Mucosa of rectum (tissue), 2 donors: Measurements from ENCODE around the gene TMPRSS2.

Experiments
- H3K27ac ChIP-seq, 2 donors: one replicate each; pipeline ENCODE4 v1.7.0; 2013; ENCODE audit warnings: inconsistent platforms in 2 of 2, low read depth in 2 of 2, low read length in 2 of 2
- H3K27me3 ChIP-seq, 2 donors: one replicate each; pipeline ENCODE4 v1.7.0; 2013; ENCODE audit warnings: low read length in 2 of 2; ENCODE audit not compliant: control insufficient read depth in 2 of 2, insufficient read depth in 2 of 2
- H3K36me3 ChIP-seq, 2 donors: one replicate each; pipeline ENCODE4 v1.7.0; 2013; ENCODE audit warnings: low read length in 2 of 2; ENCODE audit not compliant: control insufficient read depth in 2 of 2, insufficient read depth in 2 of 2
- H3K4me1 ChIP-seq, 2 donors: one replicate each; pipeline ENCODE4 v1.7.0; 2013; ENCODE audit warnings: low read length in 2 of 2, mild to moderate bottlenecking in 1 of 2; ENCODE audit not compliant: control insufficient read depth in 2 of 2, insufficient read depth in 2 of 2
- H3K4me3 ChIP-seq, 2 donors: one replicate each; pipeline ENCODE4 v1.7.0; 2013; ENCODE audit warnings: low read length in 2 of 2
- H3K9ac ChIP-seq, 2 donors: one replicate each; pipeline ENCODE4 v1.7.0; 2013; ENCODE audit warnings: low read length in 2 of 2, low read depth in 1 of 2, mild to moderate bottlenecking in 1 of 2
- H3K9me3 ChIP-seq, 2 donors: one replicate each; pipeline ENCODE4 v1.7.0; 2013; ENCODE audit warnings: low read length in 2 of 2; ENCODE audit not compliant: control insufficient read depth in 2 of 2
- donor health status: healthy.
- donor health status: Normal muscosa, but diverticular disease.

TMPRSS2 gene

GRCh38 chr21:41536076-41536826, 28.3 kb upstream of the TMPRSS2 start:
- Histone ChIP-seq H3K9ac (peak overlapping the region in 1 of 2 donors; percentile 13), H3K36me3 (no peaks in the 10 kb centered on the region), H3K27me3 (peaks cover 0 to 5% of the 10 kb centered on the region in 2 donors), H3K9me3 (no peaks in the 10 kb centered on the region), H3K4me1 (peaks cover 3 to 28% of the 10 kb centered on the region in 2 donors), H3K27ac (peak overlapping the region; percentile 43 to 44), H3K4me3 (no peak overlapping the region)

GRCh38 chr21:41530366-41530765, 22.4 kb upstream of the TMPRSS2 start:
- H3K4me1 ChIP-seq = peaks cover 22 to 23% of the 10 kb centered on the region in 2 donors

GRCh38 chr21:41529769-41530168, 21.8 kb upstream of the TMPRSS2 start:
- Histone ChIP-seq H3K9me3 (no peaks in the 10 kb centered on the region), H3K4me1 (peaks cover 26 to 27% of the 10 kb centered on the region in 2 donors), H3K36me3 (no peaks in the 10 kb centered on the region), H3K9ac (no peak overlapping the region), H3K27ac (no peak overlapping the region), H3K27me3 (peaks cover 0 to 2% of the 10 kb centered on the region in 2 donors), H3K4me3 (no peak overlapping the region)

More at GRCh38 chr21:41530366-41530765, 22.4 kb upstream of the TMPRSS2 start:
- H3K27me3 ChIP-seq = peaks cover 0 to 2% of the 10 kb centered on the region in 2 donors
- no peak overlapping the region for H3K9ac ChIP-seq
- H3K27ac ChIP-seq = no peak overlapping the region
- no peaks in the 10 kb centered on the region for H3K36me3 ChIP-seq
- no peak overlapping the region for H3K4me3 ChIP-seq
- H3K9me3 ChIP-seq = no peaks in the 10 kb centered on the region

GRCh38 chr21:41526478-41527087, 18.6 kb upstream of the TMPRSS2 start:
- Histone ChIP-seq H3K4me1 (peaks cover 32 to 35% of the 10 kb centered on the region in 2 donors), H3K9ac (peak overlapping the region; percentile 73 to 74), H3K4me3 (no peak overlapping the region), H3K9me3 (no peaks in the 10 kb centered on the region), H3K27ac (peak overlapping the region; percentile 95 to 99), H3K27me3 (no peaks in the 10 kb centered on the region), H3K36me3 (no peaks in the 10 kb centered on the region)

- Histone ChIP-seq H3K4me1 (peaks cover 39 to 57% of the 10 kb centered on the region in 2 donors), H3K27ac (no peak overlapping the region), H3K9me3 (no peaks in the 10 kb centered on the region), H3K36me3 (no peaks in the 10 kb centered on the region), H3K27me3 (no peaks in the 10 kb centered on the region), H3K9ac (no peak overlapping the region), H3K4me3 (no peak overlapping the region)
These were observed 15.2 kb upstream of the TMPRSS2 start for GRCh38 chr21:41523175-41523574.

- Histone ChIP-seq H3K4me1 (peaks cover 27 to 42% of the 10 kb centered on the region in 2 donors), H3K36me3 (no peaks in the 10 kb centered on the region), H3K9me3 (no peaks in the 10 kb centered on the region), H3K27ac (peak overlapping the region; percentile 79 to 83), H3K4me3 (peak overlapping the region; percentile 14 to 34), H3K27me3 (no peaks in the 10 kb centered on the region), H3K9ac (peak overlapping the region; percentile 8 to 56)
These were observed 13.6 kb upstream of the TMPRSS2 start for GRCh38 chr21:41521489-41522027.

GRCh38 chr21:41520560-41521442, 12.8 kb upstream of the TMPRSS2 start:
- Histone ChIP-seq H3K27ac (peak overlapping the region; percentile 79 to 83), H3K9me3 (no peaks in the 10 kb centered on the region), H3K4me3 (peak overlapping the region; percentile 14 to 34), H3K27me3 (no peaks in the 10 kb centered on the region), H3K36me3 (no peaks in the 10 kb centered on the region), H3K4me1 (peaks cover 22 to 38% of the 10 kb centered on the region in 2 donors), H3K9ac (peak overlapping the region in 1 of 2 donors; percentile 56)

GRCh38 chr21:41519806-41520559, 12.0 kb upstream of the TMPRSS2 start:
- Histone ChIP-seq H3K9me3 (no peaks in the 10 kb centered on the region), H3K4me3 (peak overlapping the region in 1 of 2 donors; percentile 1), H3K27me3 (no peaks in the 10 kb centered on the region), H3K4me1 (peaks cover 21 to 32% of the 10 kb centered on the region in 2 donors), H3K27ac (peak overlapping the region; percentile 79 to 83), H3K9ac (peak overlapping the region in 1 of 2 donors; percentile 47), H3K36me3 (no peaks in the 10 kb centered on the region)

- no peak overlapping the region for H3K9ac ChIP-seq
These were observed 10.8 kb upstream of the TMPRSS2 start for GRCh38 chr21:41518757-41519156.

More at GRCh38 chr21:41518757-41519156, 10.8 kb upstream of the TMPRSS2 start:
- Histone ChIP-seq H3K36me3 (no peaks in the 10 kb centered on the region), H3K9me3 (peaks cover 0 to 2% of the 10 kb centered on the region in 2 donors), H3K4me3 (no peak overlapping the region), H3K27me3 (no peaks in the 10 kb centered on the region), H3K27ac (no peak overlapping the region), H3K4me1 (peaks cover 19 to 29% of the 10 kb centered on the region in 2 donors)
